Common myeloid progenitor, CD34-positive (primary cell): ENCODE measurements around the gene HOXA6.
A peak's percentile ranks its signal among the peaks of the same experiment; 100 is the strongest.

Experiments used
- CTCF ChIA-PET: fragments of 350-600 bp; sonication (Branson Sonifier 250); formaldehyde crosslinking; loops from one replicate; lab custom pipeline; 2021; ENCODE audit warnings: antibody characterized with exemption; lab: Charles Lee
- POLR2A ChIA-PET: fragments of 350-600 bp; sonication (Branson Sonifier 250); formaldehyde crosslinking; loops from one replicate; lab custom pipeline; 2021; ENCODE audit warnings: antibody characterized with exemption; lab: Charles Lee
- DNase-seq, 3 donors: peaks; one replicate each; pipeline versions ENCODE4 v3.0.0 to v3.0.0-alpha.2; 2013
- H3K27ac ChIP-seq, 2 experiments: 1 replicate in 1 of 2; 2 replicates in 1 of 2; pipeline ENCODE4 v1.7.0; 2013; ENCODE audit warnings: inconsistent platforms in 2 of 2, low read length in 2 of 2, mild to moderate bottlenecking in 2 of 2, low read depth in 1 of 2, moderate library complexity in 1 of 2; ENCODE audit not compliant: severe bottlenecking in 2 of 2, insufficient read depth in 1 of 2, poor library complexity in 1 of 2
- H3K27me3 ChIP-seq, 5 experiments: replicated peaks in 2 of 5; 1 replicate in 3 of 5; 2 replicates in 2 of 5; pipeline versions ENCODE4 v1.6.1 to v1.7.0; 2013; ENCODE audit warnings: low read length in 4 of 5, mild to moderate bottlenecking in 2 of 5, moderate library complexity in 2 of 5, inconsistent platforms in 1 of 5; ENCODE audit not compliant: insufficient read depth in 5 of 5, control insufficient read depth in 4 of 5
- H3K36me3 ChIP-seq, 4 experiments: 1 replicate in 2 of 4; 2 replicates in 2 of 4; pipeline versions ENCODE4 v1.6.1 to v1.7.0; 2013; ENCODE audit warnings: low read length in 3 of 4, control low read depth in 1 of 4, mild to moderate bottlenecking in 1 of 4; ENCODE audit not compliant: control insufficient read depth in 4 of 4, insufficient read depth in 4 of 4
- H3K4me1 ChIP-seq, 4 experiments: 1 replicate in 3 of 4; 2 replicates in 1 of 4; pipeline versions ENCODE4 v1.6.1 to v1.7.1; 2013; ENCODE audit warnings: low read length in 3 of 4, mild to moderate bottlenecking in 3 of 4, control low read depth in 1 of 4, inconsistent platforms in 1 of 4, moderate library complexity in 1 of 4; ENCODE audit not compliant: control insufficient read depth in 4 of 4, insufficient read depth in 4 of 4; ENCODE audit errors: control extremely low read depth in 1 of 4
- H3K4me3 ChIP-seq, 7 experiments: 1 replicate in 4 of 7; 2 replicates in 3 of 7; pipeline versions ENCODE4 v1.5.1 to v1.7.0; 2013; ENCODE audit warnings: mild to moderate bottlenecking in 7 of 7, low read length in 6 of 7, moderate library complexity in 6 of 7, inconsistent platforms in 2 of 7, low read depth in 2 of 7, control low read depth in 1 of 7; ENCODE audit not compliant: insufficient read depth in 4 of 7, control insufficient read depth in 1 of 7; ENCODE audit errors: extremely low read depth in 1 of 7
- H3K9me3 ChIP-seq, 5 experiments: 1 replicate in 4 of 5; 2 replicates in 1 of 5; pipeline versions ENCODE4 v1.6.1 to v1.7.1; 2013; ENCODE audit warnings: low read length in 4 of 5, mild to moderate bottlenecking in 2 of 5, inconsistent platforms in 1 of 5, low read depth in 1 of 5, moderate library complexity in 1 of 5; ENCODE audit not compliant: control insufficient read depth in 4 of 5, insufficient read depth in 2 of 5; ENCODE audit errors: control extremely low read depth in 1 of 5
- WGBS: methylation state at CpG from one replicate; pipeline ENCODE4 v1.1.5; 2013; ENCODE audit not compliant: insufficient coverage; 5-methylcytosine and 5-hydroxymethylcytosine counted together

Gene HOXA6

DNA sequence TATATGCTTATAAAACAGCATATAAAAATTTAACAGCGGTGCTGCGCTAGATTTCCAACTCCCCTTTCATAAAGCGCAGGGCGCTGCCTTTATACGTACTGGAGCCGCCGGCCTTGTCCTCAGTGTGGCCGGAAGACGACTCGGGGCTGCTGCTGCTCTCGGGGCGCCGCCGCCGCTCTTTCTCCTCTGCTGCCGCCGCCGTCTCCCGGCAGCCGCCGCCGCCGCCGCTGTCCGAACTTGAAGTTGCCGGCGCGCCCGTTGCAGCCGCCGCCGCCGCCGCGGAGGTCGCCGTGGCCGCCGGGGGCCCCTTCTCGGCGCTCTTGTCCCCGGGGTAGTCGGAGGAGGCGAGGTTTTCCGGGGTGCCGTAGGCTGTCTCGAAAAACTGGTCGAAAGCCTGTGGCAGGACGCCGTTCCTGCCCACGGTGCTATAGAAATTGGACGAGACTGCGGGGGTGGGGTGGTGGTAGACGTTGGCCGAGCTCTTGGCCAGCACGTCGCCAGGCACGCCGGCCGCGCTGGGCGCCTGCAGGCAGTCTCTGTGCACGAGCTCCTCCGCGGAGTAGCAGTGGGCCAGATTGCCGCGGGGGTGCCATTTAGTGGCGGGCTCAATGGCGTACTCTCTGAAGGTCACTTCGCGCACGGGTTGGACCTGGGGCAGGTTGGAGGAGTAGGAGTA, 36.9 kb upstream of the HOXA6 start:
- Histone ChIP-seq H3K27ac (no peak overlapping the region), H3K4me1 (peaks cover 0 to 64% (median 55%) of the 10 kb centered on the region in 4 experiments), H3K27me3 (peaks cover 17 to 98% (median 63%) of the 10 kb centered on the region in 5 experiments), H3K4me3 (peak overlapping the region; percentile 8 to 75 (median 57)), H3K36me3 (no peaks in the 10 kb centered on the region), H3K9me3 (peaks cover 0 to 2% (median 0%) of the 10 kb centered on the region in 5 experiments)
- peak in 1 of 3 donors; percentile 66 for DNase-seq
- ChIA-PET CTCF (interaction anchor here (2.2 to 2.6 kb wide), 2 partner anchors 17 to 25 kb away, joined by 5 to 7 read pairs; no protein-coding TSS in a partner anchor), POLR2A (interaction anchor here (0.6 kb wide), 1 partner anchor 1018 kb away, joined by 3 read pairs; no protein-coding TSS in a partner anchor)
- WGBS: 2% methylated on average over 47 of the region's 72 CpGs

DNA sequence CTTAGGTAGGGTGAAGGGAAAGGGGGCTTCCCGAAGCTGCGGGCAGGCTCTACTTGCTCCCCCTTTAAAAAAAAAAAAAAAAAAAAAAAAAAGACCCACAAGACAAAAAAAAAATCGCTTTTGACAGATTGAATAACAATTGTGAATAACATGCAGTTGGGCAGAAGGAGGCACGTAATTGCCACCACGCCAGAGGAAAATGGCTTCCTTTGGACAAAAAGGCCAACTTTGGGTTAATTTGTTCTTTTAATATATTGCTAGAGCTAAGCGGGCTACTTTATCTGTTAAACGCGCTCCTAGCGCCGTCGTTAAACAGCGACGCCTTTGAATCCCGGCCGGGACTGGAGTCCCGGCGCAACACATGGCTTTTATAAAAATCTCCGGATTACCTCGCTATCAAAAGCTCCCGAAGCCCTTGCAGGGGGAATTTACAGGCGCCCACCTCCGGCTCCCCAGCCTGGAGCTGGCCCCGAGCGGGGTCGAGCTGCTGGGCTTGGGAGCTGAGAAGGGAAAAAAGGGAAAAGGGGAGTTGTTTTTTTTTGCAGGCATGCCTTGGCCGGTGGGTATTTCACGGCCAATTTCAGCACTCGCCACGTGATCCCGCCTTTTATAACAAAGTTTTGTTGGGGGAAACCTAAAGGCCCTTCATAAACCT, 36.2 kb upstream of the HOXA6 start:
- Histone ChIP-seq H3K4me1 (peaks cover 0 to 60% (median 51%) of the 10 kb centered on the region in 4 experiments), H3K27me3 (peaks cover 17 to 92% (median 57%) of the 10 kb centered on the region in 5 experiments), H3K4me3 (peak overlapping the region in 6 of 7 experiments; percentile 15 to 75 (median 62)), H3K9me3 (peaks cover 0 to 2% (median 0%) of the 10 kb centered on the region in 5 experiments), H3K36me3 (no peaks in the 10 kb centered on the region), H3K27ac (no peak overlapping the region)
- WGBS: under 1% methylated on average over 23 of the region's 30 CpGs
- POLR2A ChIA-PET: no interaction called here
- DNase-seq: peak in 1 of 3 donors; percentile 57
- CTCF ChIA-PET: interaction anchor here (0.7 to 2.2 kb wide), 5 partner anchors 9 to 16 kb away, joined by 3 to 5 read pairs (median 3); no protein-coding TSS in a partner anchor

DNA sequence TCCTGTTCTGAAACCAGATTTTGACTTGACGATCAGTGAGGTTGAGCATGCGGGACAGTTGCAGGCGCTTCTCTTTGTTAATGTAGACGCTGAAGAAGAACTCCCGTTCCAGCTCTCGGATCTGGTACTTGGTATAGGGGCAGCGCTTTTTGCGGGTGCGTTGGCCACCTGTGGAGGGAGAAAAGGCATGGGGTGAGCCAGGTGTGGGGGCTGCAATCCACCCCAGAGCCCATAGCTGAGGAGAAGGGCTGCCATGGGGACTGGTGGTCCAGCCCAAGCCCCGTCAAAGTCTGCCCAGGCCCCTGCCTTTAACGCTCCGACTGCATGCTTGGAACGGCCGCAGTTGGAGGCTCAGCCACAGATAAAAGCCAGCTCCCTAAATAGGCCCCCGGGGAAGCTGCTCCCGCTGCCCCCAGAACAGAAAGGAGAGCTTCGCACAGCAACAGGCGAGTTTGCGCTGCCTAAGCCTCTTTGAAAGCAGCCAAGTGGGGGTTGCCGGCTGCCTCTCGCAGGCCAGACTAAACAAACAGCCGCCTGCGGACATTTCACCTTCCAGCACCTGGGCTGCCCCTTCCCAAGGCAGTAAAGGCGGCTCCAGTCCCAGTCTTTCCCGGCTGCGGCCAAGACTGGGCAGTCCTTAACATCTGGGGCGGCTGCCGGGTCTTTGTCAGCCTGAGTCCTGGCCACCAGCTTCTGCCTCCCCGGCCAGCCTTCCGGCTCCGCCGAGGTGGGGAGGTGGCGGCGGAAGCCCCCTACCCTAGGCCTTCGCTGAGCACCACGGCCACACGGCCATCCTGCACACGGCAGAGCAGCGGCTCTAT, 35.5 kb upstream of the HOXA6 start:
- DNase-seq: peak in 1 of 3 donors; percentile 33
- peak overlapping the region in 4 of 7 experiments; percentile 11 to 75 (median 67) for H3K4me3 ChIP-seq
- no peak overlapping the region for H3K27ac ChIP-seq
- no peaks in the 10 kb centered on the region for H3K36me3 ChIP-seq
- H3K27me3 ChIP-seq: peaks cover 17 to 88% (median 53%) of the 10 kb centered on the region in 5 experiments
- WGBS: 22% methylated on average over 22 of the region's 39 CpGs
- POLR2A ChIA-PET: interaction anchor here (0.9 to 1.2 kb wide), 2 partner anchors 15 to 327 kb away, joined by 3 to 4 read pairs; no protein-coding TSS in a partner anchor
- peaks cover 0 to 52% (median 43%) of the 10 kb centered on the region in 4 experiments for H3K4me1 ChIP-seq
- CTCF ChIA-PET: interaction anchor here (0.7 to 1.9 kb wide), 8 partner anchors 7 to 26 kb away, joined by 3 to 7 read pairs (median 3); partner anchors contain the start of gene HOXA7
- peaks cover 0 to 2% (median 0%) of the 10 kb centered on the region in 5 experiments for H3K9me3 ChIP-seq

DNA sequence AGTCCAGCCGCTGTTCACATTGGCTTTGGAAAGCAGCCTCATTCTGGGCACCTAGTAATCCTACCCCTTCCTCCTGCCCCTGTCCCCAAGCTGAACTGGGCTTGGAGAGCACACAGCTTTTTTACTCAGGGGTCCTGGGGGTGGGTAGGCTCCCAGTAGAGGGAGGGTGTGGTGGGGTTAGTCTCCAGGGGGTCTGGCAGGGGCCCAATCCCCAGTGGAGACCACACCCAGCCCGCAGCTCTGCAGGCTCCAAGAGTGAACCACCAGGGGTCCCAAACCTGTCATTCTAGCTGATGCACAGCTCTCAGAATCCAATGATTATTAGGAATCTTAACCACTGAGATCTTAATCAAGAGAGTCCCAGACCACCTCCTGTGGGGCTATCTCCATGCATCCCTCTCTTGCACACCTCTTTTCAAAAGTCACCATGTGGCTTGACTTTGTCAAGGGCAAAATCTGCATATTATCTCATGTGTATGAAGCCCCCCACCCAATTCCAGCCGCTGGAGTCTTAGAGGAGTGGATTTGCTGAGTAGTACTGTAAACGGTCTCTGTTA, 34.8 kb upstream of the HOXA6 start:
- H3K4me3 ChIP-seq: no peak overlapping the region
- WGBS: 64% methylated on average over 4 of the region's 4 CpGs
- no peaks in the 10 kb centered on the region for H3K36me3 ChIP-seq
- H3K4me1 ChIP-seq: peaks cover 0 to 45% (median 37%) of the 10 kb centered on the region in 4 experiments
- no peak for DNase-seq
- no peak overlapping the region for H3K27ac ChIP-seq
- peaks cover 15 to 86% (median 47%) of the 10 kb centered on the region in 5 experiments for H3K27me3 ChIP-seq
- ChIA-PET POLR2A (interaction anchor here (0.9 to 1.2 kb wide), 2 partner anchors 14 to 326 kb away, joined by 3 to 4 read pairs; no protein-coding TSS in a partner anchor), CTCF (interaction anchor here (0.7 to 1.9 kb wide), 7 partner anchors 8 to 25 kb away, joined by 3 to 7 read pairs (median 3); partner anchors contain the start of gene HOXA7)
- peaks cover 0 to 2% (median 0%) of the 10 kb centered on the region in 5 experiments for H3K9me3 ChIP-seq

DNA sequence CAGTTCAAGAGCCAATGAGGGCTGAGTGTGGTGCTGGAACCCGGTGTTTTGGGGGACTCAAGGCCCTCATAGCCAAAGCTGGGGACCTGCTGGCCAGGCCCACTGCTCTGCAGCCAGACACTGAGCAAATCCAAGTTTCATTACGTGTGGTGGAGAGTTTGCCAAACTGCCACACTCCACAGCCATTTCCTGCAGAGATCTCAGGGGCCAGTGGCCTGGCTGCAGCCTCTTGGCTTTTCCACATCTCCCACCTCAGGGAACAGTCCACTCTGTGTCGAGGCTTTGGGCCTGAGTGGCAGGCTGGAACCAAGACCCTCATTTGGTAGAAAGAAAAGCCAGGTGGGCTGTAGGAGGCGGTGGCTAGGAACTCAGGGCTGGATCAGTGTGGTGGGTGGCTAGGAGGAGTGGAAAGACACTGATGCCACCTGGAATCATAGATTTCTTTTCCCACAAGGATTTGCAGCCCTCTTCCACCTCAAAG, 34.3 kb upstream of the HOXA6 start:
- Histone ChIP-seq H3K9me3 (peaks cover 0 to 2% (median 0%) of the 10 kb centered on the region in 5 experiments), H3K27ac (no peak overlapping the region), H3K4me1 (peaks cover 0 to 42% (median 37%) of the 10 kb centered on the region in 4 experiments), H3K4me3 (no peak overlapping the region), H3K27me3 (peaks cover 10 to 81% (median 43%) of the 10 kb centered on the region in 5 experiments), H3K36me3 (no peaks in the 10 kb centered on the region)
- DNase-seq: no peak
- ChIA-PET CTCF (interaction anchor here (0.7 to 1.9 kb wide), 4 partner anchors 9 to 25 kb away, joined by 3 to 7 read pairs (median 4); partner anchors contain the start of gene HOXA7), POLR2A (interaction anchor here (1.2 kb wide), 1 partner anchor 326 kb away, joined by 4 read pairs; no protein-coding TSS in a partner anchor)
- WGBS: 95% methylated on average over 4 of the region's 4 CpGs
